ENCODE data around the gene GLDN.

The GLDN gene

DNA sequence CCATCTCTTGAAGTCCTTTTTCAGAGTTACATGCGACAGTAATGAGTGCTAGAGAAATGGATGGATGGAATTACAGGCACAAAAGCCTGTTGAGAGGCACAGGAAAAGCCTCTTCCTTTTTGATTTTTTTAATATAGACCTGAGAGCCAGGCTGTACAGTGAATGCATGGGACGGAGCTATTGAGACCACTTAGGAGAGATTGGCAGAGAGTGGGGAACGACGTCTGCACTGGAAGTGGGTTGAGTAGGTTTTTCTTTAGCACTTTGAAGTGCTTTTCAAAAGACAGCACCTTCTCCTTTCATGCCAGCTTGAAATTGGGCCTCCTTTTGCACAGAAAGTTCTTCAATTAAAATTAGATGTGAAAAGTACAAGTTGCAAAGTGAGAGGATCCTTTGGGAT lies 37.0 kb downstream of the GLDN start:
- TF ChIP-seq RAD21 (IDR thresholded peaks at IDR 0.05; ENCODE audit: low read depth) (no peak), REST (IDR thresholded peaks at IDR 0.05; ENCODE audit: low read depth) (no peak), CREB1 (IDR thresholded peaks at IDR 0.05; ENCODE audit: low read depth) (no peak), YY1 (IDR thresholded peaks at IDR 0.05; ENCODE audit: low read depth) (no peak), TCF12 (IDR thresholded peaks at IDR 0.05; ENCODE audit: low read depth) (no peak), TAF1 (IDR thresholded peaks at IDR 0.05; ENCODE audit: low read depth) (no peak), MAX (IDR thresholded peaks at IDR 0.05) (no peak), EGR1 (IDR thresholded peaks at IDR 0.05) (no peak)
- TF ChIP-seq, protein P1, sequence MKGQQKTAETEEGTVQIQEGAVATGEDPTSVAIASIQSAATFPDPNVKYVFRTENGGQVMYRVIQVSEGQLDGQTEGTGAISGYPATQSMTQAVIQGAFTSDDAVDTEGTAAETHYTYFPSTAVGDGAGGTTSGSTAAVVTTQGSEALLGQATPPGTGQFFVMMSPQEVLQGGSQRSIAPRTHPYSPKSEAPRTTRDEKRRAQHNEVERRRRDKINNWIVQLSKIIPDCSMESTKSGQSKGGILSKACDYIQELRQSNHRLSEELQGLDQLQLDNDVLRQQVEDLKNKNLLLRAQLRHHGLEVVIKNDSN (IDR thresholded peaks at IDR 0.05) = no peak

DNA sequence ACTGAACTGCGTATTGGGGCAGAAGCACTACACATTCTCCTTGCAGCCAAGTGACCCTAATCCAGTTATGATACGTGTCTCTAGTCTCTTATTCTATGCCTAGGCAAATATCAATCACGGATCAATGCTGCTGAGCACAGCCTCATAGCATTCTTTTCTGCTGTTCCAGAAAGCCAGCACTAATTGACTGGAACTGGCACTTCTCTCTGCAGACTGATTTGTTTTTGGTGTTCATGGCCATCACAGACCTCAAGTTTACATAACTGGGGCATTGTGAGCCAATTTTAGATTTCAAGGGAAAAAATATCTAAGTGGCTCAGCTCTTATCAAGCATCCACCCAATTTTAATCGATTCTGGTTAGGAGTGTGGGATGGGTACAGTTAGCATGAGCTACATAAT lies 37.9 kb downstream of the GLDN start:
- TF ChIP-seq, protein P1 (IDR thresholded peaks at IDR 0.05) = no peak
- TF ChIP-seq FOXM1 (IDR thresholded peaks at IDR 0.05; ENCODE audit: borderline replicate concordance, low read depth) = no peak
- no peak for TF ChIP-seq CREB1 (IDR thresholded peaks at IDR 0.05; ENCODE audit: low read depth)
- TF ChIP-seq MAX (IDR thresholded peaks at IDR 0.05) = no peak
- TF ChIP-seq TCF12 (IDR thresholded peaks at IDR 0.05; ENCODE audit: low read depth) = no peak
- no peak for TF ChIP-seq TEAD4 (IDR thresholded peaks at IDR 0.05)
- TF ChIP-seq TAF1 (IDR thresholded peaks at IDR 0.05; ENCODE audit: low read depth) = no peak
- no peak for TF ChIP-seq RAD21 (IDR thresholded peaks at IDR 0.05; ENCODE audit: low read depth)
- TF ChIP-seq REST (IDR thresholded peaks at IDR 0.05; ENCODE audit: low read depth) = no peak
- TF ChIP-seq CEBPB (IDR thresholded peaks at IDR 0.05) = no peak
- TF ChIP-seq ZBTB7A (IDR thresholded peaks at IDR 0.05; ENCODE audit: low read depth) = no peak
- no peak for TF ChIP-seq YY1 (IDR thresholded peaks at IDR 0.05; ENCODE audit: low read depth)
- no peak for TF ChIP-seq EP300 (IDR thresholded peaks at IDR 0.05; ENCODE audit: borderline replicate concordance)
- no peak for TF ChIP-seq NFIC (IDR thresholded peaks at IDR 0.05)
- no peak for TF ChIP-seq EGR1 (IDR thresholded peaks at IDR 0.05)

DNA sequence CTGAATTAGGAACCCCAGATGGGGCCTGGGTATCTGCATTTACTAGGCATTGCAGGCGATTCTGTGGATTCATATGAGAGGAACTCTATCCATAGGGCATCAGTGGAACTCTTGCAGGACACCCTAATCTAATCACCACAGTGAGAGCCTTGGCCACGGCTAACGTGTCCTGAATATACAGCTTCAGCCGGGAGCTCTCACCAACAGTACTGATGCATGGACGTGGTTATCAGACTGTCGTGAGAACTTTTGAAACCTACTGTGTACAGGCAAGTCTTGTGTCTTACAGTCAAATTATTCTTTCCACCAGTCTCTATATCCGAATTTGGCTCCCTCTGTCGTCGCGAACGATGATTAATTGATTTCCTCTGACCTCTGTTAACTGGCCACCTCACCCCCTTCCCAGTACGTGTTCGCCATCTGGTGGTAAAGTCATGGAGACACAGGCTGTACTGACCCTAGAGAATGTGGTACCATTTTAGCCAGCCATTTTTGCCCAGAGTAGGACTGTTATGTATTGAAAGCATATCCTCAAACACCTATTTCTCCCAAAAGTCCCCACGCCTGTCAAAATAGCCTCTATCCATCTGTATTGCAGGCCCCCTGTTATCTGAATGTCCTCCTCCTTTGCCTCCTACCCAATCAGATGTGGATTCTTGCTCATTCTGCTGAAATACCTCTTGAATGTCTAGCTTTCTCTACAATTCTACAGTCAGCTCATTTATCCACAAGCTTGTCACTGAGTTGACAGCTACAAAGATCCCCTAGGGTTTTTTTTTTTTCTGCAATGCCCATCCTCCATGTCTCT lies 39.7 kb downstream of the GLDN start:
- TF ChIP-seq FOXM1 (IDR thresholded peaks at IDR 0.05; ENCODE audit: borderline replicate concordance, low read depth) (no peak), RAD21 (IDR thresholded peaks at IDR 0.05; ENCODE audit: low read depth) (peak; percentile 93), MAX (IDR thresholded peaks at IDR 0.05) (no peak), TCF12 (IDR thresholded peaks at IDR 0.05; ENCODE audit: low read depth) (no peak), CREB1 (IDR thresholded peaks at IDR 0.05; ENCODE audit: low read depth) (no peak), CEBPB (IDR thresholded peaks at IDR 0.05) (no peak), TEAD4 (IDR thresholded peaks at IDR 0.05) (no peak), YY1 (IDR thresholded peaks at IDR 0.05; ENCODE audit: low read depth) (0 out of 2 replicates have a peak, but pooled peaks have one; percentile 50)

DNA sequence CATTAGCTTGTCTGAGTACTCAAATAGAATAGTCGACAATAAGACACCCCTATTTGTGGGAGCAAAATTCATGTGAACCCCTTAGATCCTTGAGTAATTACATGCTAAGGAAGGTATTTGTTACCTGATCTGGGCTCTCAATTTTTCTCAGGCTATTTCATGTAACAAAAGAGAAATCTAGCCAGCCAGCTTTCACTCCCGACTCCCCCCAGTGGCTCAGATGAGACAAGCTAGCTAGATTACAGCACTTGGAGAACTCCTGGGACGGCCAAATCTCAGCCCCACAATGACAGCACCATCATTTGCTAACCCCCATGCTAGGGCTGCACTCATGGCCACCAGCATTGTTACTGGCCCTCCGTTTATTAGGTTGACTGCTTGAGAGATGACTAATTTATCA lies 41.3 kb downstream of the GLDN start:
- TF ChIP-seq, protein P1 (IDR thresholded peaks at IDR 0.05) = no peak
- TF ChIP-seq CEBPB (IDR thresholded peaks at IDR 0.05) (no peak), NFIC (IDR thresholded peaks at IDR 0.05) (no peak), MAX (IDR thresholded peaks at IDR 0.05) (no peak), RAD21 (IDR thresholded peaks at IDR 0.05; ENCODE audit: low read depth) (peak; percentile 30; the same call in 1 of the 2 replicates)

DNA sequence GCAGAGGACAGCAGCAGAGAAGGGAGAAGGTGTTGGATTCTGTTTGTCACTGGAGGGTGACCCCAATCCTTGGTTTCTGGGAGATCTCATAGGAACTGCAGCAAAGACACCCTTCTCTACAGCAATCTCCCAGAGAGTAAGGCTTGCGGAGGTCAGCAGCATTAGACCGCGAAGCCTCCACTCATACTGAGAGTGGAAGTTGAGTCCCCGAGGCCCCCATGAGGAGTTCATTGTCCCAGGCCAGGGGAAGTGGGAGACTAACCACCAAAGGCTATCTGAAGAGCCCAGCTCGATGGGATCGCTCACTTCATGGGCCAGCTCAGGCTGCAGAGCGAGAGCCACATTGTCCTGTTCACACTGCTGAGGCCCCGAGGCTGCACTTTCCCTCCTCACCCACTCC lies 44.6 kb downstream of the GLDN start:
- TF ChIP-seq REST (IDR thresholded peaks at IDR 0.05; ENCODE audit: low read depth) = no peak
- no peak for TF ChIP-seq NFIC (IDR thresholded peaks at IDR 0.05)

Measured in Ishikawa (cell line).